ENCODE measurements around the gene RGS18.
"Not testable (repeated sequence)": the region's sequence is repeated elsewhere in the genome, so short reads cannot be mapped to it uniquely, and the experiment has no call there.

GRCh38 chr1:192130865-192131264 lies 27.4 kb upstream of the RGS18 start:
- TF ChIP-seq, protein P1, sequence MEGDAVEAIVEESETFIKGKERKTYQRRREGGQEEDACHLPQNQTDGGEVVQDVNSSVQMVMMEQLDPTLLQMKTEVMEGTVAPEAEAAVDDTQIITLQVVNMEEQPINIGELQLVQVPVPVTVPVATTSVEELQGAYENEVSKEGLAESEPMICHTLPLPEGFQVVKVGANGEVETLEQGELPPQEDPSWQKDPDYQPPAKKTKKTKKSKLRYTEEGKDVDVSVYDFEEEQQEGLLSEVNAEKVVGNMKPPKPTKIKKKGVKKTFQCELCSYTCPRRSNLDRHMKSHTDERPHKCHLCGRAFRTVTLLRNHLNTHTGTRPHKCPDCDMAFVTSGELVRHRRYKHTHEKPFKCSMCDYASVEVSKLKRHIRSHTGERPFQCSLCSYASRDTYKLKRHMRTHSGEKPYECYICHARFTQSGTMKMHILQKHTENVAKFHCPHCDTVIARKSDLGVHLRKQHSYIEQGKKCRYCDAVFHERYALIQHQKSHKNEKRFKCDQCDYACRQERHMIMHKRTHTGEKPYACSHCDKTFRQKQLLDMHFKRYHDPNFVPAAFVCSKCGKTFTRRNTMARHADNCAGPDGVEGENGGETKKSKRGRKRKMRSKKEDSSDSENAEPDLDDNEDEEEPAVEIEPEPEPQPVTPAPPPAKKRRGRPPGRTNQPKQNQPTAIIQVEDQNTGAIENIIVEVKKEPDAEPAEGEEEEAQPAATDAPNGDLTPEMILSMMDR (IDR thresholded peaks at IDR 0.05; ENCODE audit: low read length) = not testable (repeated sequence)
- TF ChIP-seq EZH2 (IDR thresholded peaks at IDR 0.05; ENCODE audit: borderline replicate concordance, low read length) = not testable (repeated sequence)

All from OCI-LY1 (cell line).